Measurements from ENCODE around the gene PHLDB2.

PHLDB2 gene

DNA sequence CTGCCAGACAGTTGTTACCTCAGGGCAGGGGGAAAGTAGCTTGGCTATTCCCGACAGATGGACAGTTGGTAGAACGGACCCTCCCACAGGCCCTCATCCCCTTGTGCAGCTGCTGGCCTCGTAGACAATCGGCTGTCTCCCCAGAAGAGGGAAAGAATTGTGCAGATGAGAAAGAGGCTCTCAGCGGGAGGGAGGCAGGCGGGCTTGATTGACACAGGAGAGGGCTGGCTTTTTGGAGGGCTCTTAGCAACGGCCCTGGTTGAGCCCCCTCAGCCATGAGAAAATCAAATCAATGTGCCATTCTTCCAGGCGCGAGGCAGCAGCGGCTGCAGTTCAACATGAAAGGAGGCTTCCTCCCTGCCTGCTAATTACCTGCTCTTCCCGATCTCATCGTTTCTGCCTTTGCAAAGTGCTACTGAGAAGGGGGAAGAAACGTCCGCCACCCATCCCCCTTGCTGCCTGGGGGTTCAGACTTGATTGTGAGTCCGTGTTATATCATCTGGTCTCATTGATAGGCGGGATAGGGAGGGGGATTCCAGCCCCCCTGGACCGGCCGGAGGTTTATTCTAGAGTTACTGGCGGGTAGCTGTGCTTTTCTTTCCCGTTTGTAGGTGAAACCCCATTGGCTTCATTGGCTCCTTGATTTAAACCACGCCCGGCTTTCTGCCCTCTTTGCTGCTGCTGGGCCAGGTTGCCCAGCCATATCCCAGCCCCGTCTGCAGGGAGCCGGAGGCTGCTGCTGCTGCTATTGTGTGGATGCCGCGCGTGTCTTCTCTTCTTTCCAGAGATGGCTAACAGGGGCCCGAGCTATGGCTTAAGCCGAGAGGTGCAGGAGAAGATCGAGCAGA lies 139.8 kb downstream of the PHLDB2 start, which contains the start of gene TAGLN3:
Gene TAGLN3, plus strand, starts transcription at position 287 of the 848 bp plus-strand sequence. Its CDS starts 501 bp downstream, at position 788.
- no peak for DNase-seq (ENCODE audit: low read depth in 2 of 2)

DNA sequence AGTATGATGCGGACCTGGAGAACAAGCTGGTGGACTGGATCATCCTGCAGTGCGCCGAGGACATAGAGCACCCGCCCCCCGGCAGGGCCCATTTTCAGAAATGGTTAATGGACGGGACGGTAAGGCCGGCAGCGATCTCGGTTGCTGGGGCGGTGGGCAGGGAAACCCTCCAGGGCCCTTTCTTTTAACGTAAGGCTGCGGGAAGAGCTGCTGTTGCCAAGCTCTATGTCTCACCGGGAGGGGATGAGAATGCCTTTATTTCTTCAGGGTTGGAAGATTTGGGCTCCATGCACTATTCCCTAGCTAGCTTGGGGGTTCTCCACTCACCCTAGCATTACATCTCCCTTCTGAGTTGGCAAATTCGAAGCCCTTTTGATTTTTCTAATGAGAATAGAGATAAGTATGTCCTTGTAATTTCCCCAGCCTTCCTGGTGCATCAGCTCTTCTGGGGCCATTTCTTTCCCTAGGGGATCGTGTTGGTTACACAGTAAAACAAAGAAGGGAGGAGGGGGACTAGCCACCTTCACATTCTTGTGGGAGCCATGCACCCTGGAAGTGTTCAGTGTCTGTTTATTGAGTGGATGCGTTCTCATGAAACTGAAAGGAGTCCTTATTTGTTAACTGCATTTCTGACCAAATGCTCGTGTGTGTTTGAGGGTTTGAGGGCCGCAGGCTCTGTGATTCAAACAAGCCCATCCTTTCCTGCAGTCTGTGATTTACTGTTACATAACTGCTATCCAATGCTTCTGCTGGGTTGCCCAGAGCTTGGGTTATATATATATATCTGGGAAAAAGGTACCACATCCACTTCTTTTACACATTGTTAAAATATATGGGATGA lies 140.6 kb downstream of the PHLDB2 start:
- no peak for DNase-seq (ENCODE audit: low read depth in 2 of 2)

DNA sequence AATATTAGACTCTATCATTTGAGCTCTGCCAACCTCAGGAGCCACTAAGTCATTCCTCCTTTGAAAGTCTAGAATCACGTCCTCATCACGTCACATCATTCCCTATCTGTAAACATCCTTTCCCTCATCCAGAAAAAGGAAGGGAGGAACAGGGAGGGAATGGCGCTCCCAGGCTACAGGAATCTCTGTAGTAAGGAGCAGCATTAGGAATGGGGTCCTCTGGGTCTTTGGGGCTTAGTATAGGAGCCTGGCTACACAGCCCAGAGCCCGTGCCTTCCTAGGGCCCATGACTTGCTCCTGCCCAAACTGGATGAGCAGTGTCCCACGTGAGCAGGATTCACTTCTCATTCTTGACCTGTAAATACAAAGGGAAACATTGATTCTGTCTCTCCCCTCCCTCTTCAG lies 141.3 kb downstream of the PHLDB2 start:
- DNase-seq (ENCODE audit: low read depth in 2 of 2), result no peak

DNA sequence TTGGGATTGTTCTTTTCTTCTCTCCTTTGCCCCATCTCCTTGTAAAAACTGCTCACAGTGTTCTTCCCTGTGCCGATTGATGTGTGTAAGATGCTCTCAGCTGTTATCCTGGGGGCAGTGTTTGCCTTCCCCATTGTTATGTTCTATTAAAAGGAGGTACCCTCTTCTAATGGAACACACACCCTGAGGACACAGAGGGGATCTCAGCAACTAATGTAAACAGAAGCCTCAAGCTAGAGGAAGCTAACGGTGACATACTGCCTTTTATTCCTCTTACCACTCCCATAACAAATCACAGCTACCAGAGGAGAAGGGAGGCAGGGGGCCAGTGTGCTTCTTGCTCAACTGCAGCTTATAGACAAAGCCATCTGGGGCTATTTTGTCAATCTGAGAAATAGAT lies 141.9 kb downstream of the PHLDB2 start:
- no peak for DNase-seq (ENCODE audit: low read depth in 2 of 2)

DNA sequence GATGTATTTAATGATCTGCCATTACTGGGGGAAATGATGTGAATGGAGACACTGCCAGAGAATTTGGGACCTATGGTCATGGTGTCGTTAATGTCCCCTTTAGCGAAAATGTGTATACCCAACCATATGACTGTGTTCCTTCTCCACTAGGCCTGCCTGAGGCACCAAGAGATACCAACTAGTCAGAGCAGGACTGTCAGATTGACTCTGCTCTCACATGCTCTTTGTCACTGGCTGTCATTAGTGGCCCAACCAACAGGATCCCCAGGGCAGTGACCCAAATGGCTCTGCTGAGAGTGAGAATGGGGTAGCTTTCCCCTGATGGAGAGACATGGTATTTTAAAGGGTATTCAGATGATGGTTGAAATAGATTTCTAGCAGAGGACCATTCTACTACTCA lies 142.5 kb downstream of the PHLDB2 start:
- no peak for DNase-seq (ENCODE audit: low read depth in 2 of 2)

DNA sequence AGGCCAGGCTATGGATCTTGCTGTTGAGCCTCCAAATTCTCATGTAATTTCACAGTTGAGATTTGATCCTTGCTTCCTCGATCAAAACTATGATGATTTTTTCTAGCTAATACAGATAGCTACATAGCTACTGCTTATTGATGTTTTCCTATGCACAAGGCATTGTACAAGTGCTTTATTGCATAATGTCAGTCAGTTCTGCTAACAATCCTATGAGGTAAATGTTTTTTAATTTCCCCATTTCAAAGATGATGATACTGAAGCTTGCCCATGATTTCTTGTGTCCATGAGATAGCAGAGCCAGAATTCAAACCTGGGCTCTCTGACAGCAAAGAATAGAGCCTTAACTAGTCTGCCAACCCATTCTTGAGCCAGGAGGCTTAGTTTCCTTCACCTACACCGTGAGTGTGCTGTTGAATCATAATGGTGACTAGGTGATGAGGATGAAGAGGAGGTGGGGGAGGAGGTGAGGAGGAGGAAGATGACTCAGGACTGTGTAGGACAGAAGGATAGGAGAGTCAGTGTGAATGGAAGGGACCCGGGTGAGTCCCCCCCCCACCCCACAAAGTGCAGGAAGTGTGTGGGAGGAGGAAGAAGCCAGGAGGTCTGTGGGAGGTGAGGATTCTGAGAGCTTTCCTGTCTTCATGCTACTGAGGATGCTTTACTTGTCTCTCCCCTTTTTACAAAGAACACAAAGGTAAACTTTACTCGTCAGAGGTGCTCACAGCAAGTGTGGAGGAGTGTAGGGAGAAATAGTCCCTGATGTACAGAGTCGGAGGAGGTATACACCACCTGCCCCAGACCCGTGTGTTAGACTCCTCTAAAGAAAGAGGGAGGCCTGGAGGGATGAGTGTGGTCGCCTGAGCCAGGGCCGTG lies 143.3 kb downstream of the PHLDB2 start:
- peak; percentile 39 to 58 for DNase-seq (ENCODE audit: low read depth in 2 of 2)

DNA sequence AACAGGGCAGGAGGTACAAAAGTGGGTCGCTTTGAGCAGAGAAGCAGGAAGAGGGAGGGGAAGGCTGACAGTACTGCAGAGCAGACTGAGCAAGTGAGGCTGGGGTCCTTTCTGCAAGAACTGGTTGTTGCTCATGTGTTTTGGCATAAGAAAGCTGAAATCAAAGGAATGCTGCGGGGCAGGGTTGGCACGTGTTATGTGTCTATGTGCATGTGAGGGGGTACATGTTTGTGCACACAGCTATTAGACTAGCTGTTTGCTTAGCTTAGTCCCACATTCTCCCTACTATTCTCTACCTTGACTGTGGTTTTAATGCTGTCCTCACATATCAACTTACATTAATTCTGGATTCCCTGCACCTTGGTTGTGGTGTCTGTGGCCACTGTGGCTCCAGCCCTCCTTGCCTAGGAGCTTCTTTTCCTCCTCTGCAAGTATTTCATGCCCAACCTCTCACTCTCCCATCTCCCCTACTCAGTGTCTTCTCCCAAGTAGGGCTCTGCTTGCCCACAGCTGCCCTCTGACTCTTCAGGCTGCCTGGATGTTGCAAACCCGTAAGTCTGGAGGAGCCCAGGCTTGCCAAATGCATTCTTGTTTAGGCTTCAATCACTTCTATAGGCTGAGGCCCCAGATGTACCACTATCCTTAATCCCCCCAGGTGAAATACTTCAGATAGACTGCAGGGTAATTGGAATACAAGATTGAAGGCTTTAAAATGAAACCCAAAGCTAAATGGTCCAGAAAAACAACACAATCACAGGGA lies 144.4 kb downstream of the PHLDB2 start:
- DNase-seq (ENCODE audit: low read depth in 2 of 2), result no peak

DNA sequence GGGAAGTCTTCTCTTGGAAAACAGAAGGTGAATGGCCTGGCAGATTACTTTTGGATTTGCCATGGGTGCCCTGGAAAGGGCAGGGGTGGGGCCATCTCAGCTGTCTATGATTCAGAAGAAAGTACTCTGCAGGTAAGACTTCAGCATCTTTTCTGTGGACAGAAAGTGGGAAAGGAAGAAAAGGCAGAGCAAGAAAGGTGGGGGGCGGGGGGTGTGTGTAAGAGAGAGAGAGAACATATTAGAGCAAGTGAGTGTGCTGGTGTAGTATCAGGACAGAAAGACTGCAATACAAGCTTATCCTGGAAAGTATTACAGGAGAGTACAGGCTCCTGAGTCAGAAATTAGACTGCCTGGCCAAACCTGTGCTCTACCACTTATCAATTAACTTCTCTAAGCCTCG lies 145.1 kb downstream of the PHLDB2 start:
- no peak for DNase-seq (ENCODE audit: low read depth in 2 of 2)

DNA sequence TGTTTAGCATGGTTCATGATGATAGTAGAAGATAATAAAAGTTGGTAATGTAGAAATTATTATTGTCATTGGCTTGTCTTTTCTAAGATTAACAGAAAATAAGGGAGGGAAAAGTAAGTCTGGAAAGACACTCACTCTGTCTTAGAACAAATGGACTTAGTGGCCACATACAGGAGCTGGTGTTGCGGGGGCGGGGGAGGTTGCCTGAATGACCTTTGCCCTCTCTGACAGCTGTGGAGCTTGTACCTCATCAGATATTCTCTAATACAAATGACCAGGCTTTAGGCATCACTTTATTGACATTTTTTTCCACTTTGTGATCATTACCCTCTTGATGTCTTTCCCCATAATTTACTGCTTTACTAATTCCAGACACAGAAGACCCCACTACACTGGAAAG lies 145.6 kb downstream of the PHLDB2 start:
- DNase-seq (ENCODE audit: low read depth in 2 of 2), result no peak

DNA sequence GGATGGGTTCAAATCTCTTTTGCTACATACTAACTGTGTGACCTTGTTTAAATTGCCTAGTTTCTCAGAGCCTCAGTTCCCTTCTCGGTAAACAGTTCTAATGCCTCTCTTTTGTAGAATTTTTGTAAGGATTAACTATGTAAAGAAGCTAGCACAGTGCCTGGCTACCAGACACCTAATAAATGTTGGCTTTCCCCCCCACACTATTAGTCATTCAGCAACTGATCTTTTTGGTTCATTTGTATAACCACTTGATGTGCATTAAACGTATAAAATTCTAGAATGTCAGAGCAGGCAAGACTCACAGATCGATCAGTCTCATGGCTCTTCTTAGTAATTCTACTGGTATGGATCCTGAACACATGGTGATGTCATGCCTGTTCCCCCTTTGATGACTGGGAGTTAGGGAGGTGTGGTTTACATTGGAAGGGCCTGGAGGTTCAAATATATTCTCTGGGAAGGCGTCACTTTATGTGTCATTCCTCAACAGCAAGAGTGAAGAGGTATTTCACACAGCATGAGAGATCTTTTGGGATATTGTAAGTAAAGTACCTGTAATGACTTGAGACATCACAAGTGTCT lies 146.1 kb downstream of the PHLDB2 start:
- DNase-seq (ENCODE audit: low read depth in 2 of 2), result no peak

DNA sequence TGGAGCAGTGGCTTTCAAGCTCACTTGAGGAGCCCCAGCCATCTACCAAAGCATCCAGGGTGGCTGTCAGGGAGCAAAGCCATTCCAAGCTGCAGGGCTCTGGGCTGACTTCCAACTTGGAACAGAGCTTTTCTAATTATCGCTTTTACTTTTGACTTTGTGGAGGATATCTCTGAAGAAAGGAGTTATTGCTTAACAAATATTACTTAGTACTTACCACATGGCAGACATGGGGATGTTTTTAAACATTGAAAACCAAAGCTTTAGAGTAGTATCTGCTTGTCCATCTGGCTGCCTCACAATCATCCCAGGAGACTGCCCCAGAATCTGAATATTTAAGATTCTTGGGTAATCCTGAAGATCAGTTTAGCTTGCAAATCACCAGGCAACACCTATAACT lies 148.6 kb downstream of the PHLDB2 start:
- no peak for DNase-seq (ENCODE audit: low read depth in 2 of 2)

DNA sequence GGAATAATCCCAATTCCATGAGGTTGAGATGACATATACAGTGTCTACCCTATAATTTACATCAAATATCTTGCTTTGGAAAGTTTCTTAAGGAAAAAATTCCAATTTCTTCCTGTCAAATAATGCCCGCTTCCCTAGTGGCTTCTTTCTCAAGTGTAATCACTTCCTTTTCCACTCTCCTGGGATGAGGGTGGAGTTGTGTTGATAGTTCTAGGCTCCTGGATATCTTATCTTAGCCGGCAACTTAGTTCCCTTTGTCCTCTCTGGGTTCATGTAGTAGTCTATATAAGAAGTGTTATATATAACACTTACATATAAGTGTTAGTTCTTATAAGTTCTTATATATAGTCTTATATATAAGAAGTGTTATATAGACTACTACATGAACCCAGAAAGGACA lies 150.6 kb downstream of the PHLDB2 start:
- DNase-seq (ENCODE audit: low read depth in 2 of 2), result no peak

DNA sequence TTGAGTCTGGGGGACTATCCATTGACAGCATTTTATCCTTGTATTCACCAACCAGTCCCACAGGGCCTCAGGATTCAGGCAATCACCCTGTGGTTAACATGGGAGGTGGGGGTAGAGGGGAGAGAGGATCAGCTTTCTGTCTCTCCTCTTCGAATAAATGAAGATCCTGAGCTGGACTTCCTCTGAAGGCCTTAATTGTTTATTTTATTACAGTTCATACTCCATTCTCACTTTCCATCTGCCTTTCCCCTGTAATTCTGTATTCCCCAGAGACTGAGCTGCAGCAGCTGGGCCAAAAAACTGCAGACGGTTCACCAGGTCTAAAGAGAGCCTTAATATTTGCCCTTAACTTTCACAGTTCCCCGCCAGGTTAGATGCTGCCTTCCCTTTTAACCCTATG lies 151.6 kb downstream of the PHLDB2 start:
- DNase-seq (ENCODE audit: low read depth in 2 of 2), result no peak

DNA sequence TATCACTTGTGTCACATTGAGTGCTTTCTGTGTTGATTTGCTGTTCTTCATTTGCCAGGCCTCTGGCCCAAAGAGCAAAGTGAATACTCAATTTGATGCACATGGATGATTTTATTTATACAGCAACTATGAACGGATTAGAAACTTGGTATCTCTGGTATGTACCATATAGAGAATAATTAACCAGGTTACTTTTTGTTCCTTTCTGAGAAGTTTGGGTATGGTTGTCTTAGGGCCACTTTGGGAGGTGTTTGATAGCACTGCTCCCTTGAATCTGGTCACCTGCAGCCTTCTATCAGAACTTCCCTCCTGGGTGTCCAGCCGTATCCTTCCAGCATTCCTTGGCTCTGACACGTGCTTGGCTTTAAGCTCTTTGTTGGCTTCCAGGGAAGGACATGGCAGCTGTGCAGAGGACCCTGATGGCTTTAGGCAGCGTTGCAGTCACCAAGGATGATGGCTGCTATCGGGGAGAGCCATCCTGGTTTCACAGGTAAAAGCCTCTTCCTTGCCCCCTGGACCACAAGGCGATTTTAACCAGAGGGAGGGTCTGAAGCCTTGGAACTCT lies 152.4 kb downstream of the PHLDB2 start:
- no peak for DNase-seq (ENCODE audit: low read depth in 2 of 2)

DNA sequence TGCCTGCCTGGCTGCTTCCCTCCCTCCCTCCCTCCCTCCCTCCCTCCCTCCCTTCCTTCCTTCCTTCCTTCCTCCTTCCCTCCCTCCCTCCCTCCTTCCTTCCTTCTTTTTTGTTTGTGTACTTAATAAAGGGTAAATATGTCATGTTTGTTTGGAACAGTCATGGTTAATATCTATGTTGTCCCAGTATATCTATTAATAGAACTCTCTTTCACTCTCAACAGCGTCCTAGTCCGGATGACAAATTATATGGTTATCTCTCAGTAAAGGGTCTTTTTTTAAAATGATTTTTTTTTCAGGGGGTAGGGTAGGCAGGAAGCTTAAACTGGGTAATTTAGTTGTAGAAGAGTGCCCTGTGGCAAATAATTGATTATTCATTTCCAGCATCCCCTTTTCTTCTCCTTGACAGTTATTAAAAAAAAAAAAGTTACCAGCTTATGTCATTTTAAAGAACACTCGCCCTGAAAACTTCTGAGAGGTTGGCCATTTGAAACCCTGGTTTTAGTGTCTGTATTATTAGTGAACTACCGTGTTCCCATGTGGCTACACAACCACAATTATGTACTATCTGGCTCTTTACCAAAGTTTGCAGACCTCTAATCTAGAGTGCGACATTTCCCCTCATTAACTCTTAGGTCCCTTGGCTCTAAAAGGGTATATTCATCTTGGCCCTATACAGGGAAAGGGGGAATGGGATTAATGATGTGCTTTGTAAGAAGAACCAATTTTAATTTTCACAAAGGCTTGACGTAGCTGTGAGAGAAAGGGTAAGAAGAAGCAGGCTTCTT lies 153.3 kb downstream of the PHLDB2 start:
- no peak for DNase-seq (ENCODE audit: low read depth in 2 of 2)

DNA sequence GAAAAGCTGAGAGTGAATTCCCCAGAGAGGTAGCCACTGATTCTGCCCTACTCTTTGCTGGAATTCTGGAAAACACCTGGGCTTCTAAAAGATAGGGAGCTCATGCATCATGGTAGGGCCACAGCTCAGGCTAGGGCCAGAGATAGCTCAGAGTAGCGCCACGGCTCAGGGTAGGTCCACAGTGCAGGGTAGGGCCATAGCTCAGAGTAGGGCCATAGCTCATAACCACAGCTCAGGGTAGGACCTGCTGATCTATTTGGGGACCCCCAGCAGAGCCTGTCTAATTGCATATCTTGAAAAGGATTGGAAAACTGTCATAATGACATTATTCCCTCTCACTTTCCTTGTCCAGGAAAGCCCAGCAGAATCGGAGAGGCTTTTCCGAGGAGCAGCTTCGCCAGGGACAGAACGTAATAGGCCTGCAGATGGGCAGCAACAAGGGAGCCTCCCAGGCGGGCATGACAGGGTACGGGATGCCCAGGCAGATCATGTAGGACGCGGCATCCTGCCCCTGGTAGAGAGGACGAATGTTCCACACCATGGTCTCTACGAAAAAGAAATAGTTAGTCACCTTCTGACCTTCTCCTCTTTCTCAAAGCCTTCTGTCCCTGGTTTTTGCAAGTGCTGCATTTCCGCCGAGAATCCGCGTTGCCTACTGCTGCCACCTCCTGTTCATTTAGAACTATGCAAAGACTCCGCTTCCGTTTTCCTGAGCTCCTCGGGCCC lies 154.2 kb downstream of the PHLDB2 start:
- peak in 1 of 2 donors; percentile 41 for DNase-seq (ENCODE audit: low read depth in 2 of 2)

DNA sequence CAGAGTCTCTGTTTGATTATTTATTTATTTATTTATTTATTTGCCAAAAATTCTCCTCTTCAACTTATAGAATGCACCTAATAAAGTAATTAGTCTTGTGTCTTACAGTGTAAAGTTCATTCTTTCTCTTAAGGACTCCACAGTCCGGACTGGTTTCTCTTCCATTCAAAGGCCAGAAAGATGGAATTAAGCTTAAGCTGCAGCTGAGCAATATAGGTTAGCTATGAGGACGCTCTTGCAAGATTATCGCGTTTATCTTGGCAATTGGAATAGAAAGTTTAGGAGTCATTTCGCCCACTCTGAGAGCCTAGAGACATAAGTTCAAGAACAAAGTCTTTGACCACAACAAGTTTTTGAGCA lies 154.7 kb downstream of the PHLDB2 start:
- DNase-seq (ENCODE audit: low read depth in 2 of 2), result no peak

DNA sequence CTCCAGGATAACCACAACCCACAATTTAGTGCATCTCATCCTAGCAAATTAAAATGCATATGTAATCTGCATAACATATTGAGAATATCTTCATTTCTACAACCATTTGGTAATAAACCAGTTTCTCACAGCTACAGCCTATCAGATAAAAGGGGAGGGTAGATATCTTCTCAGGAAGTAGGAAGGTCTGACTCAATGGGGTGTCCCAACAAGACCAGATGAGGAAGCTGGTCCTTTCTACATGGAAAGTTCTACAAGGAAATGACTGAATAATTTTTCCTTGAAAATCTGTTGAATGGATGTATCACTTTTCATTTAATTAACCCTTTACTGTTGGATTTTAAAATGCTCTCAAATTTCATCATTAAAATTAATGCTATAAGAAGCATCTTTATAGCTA lies 158.0 kb downstream of the PHLDB2 start:
- no peak for DNase-seq (ENCODE audit: low read depth in 2 of 2)

DNA sequence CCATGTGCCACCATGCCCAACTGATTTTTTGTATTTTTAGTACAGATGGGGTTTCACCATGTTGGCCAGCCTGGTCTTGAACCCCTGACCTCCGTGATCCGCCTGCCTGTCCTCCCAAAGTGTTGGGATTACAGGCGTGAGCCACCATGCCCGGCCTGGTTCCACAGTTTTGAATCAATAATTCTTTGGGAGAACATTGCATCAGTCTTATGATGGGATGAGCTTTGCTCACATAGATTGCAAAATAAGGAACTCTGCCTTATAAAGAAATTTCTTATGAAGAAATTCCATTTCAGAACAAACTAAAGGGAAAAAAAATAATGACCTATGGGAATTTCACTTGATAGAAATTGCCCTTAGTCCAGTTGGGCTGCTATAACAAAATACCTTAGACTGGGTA lies 159.6 kb downstream of the PHLDB2 start:
- no peak for DNase-seq (ENCODE audit: low read depth in 2 of 2)
